TTC549 (cell line): ENCODE data around the gene VPS37B.

Experiments used
- FAIRE-seq: peaks from 2 replicates; lab custom pipeline; 2012; peaks lifted over from hg19 to GRCh38; lab: Jason Lieb, UNC

The VPS37B gene

DNA sequence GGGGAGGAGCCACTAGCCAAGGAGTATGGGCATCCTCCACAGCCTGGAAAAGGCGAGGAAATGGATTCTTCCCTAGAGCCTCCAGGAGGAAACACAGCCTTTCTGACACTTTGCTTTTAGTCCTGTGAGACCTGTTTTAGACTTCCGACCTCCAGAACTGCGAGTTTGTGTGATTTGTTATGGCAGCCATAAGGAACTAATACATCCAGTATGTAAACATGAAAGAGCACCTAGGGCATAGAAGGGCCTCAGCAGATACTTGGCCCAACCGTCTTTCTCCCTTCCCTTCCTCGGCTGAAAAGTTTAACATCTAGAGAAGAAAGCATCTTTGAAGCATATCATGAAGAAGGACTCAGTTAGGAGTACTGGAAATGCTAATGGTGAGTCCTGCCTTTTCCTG is 57.1 kb downstream of the VPS37B start:
- no peak for FAIRE-seq

DNA sequence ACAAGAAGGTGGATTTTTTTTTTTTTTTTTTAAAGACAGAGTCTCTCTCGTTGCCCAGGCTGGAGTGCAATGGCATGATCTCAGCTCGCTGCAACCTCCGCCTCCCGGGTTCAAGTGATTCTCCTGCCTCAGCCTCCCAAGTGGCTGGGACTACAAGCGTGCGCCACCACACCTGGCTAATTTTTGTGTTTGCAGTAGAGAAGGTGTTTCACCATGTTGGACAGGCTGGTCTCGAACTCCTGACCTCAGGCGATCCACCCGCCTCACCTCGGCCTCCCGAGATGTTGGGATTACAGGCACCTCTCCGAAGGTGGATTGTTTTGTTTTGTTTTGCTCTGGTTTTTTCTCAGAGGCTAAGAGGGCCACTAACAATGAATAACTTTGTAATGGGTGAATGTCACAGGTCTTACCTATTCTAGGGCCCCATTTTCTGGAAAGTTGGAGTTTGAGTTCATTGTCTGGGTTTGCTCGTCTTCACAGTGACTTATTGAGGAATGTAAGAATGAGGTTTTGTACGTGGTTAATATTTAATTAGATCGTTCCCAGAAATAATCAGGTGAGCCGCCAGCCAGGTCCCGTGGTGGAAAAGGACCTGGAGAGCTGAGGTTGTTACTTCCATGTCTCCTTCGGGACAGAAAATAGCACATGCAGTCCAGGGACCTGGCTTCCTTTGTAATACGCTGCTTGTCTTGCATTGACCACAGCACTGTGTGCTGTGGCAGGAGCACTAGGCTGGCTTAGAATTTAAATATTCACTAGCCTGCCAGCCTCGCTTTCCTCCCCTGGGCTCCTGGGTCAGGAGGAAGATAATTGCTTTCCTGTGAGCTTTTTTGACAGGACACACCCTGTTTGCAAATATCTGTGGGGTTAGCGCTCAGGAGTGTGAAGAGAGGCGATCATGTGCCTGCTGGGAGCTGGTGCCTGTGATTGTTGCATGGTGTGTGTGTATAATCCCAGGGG is 58.3 kb downstream of the VPS37B start:
- FAIRE-seq: no peak

DNA sequence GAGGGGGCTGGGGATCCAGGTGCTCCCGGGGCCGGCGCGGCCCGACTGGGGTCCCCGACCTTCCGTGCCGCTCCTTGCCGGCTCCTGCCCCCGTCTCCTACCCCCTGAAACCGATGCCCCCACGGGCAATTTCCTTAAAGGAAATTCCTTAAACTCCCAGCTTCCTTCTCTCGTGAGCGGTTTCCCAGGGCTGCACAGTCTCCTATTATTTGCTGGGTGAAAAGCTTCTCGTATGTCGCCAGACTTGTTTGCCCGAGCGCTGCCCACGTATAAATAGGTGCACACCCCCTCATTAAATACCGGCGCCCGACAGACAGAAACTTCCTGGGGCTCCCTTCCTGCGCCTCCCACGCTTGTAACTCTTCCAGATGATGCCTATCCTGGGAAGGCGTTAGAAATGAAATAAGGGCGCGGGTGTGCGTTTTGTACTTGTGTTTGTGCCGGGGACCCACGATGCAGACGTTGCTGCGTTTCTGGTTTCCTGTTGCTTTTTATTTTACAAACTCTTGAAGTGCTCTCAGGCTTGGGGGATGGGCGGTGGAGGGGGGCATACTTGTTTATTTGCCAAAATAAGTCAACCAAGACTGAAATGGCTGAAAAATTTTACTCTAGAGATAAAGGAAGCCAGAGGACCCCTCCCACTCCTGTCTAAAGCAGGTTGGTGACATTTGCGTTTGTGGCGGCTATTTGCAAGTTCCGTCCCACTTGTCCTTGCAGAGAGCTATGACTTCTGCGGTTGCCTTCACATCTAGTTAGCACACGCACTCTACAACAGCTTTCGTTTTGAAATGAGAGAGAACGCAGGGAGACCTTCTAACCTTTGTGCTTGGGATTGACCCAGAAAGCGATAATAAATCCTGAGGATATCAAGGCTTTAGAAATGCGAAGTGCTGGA is 59.6 kb downstream of the VPS37B start:
- FAIRE-seq: no peak

DNA sequence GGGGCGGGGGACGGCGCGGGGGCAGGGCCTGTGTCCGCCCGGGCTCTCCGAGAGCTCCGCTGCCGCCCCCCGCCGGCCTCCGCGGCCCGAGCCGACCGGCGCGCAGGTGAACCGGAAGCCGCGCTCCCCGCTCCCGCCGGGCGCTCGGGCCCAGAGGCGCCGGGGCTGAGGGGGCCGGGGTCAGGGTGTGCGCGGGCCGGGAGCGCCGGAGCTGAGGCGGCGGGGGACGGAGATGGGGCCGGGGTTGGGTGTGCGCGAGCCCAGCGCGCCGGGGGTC is 60.2 kb downstream of the VPS37B start:
- no peak for FAIRE-seq

DNA sequence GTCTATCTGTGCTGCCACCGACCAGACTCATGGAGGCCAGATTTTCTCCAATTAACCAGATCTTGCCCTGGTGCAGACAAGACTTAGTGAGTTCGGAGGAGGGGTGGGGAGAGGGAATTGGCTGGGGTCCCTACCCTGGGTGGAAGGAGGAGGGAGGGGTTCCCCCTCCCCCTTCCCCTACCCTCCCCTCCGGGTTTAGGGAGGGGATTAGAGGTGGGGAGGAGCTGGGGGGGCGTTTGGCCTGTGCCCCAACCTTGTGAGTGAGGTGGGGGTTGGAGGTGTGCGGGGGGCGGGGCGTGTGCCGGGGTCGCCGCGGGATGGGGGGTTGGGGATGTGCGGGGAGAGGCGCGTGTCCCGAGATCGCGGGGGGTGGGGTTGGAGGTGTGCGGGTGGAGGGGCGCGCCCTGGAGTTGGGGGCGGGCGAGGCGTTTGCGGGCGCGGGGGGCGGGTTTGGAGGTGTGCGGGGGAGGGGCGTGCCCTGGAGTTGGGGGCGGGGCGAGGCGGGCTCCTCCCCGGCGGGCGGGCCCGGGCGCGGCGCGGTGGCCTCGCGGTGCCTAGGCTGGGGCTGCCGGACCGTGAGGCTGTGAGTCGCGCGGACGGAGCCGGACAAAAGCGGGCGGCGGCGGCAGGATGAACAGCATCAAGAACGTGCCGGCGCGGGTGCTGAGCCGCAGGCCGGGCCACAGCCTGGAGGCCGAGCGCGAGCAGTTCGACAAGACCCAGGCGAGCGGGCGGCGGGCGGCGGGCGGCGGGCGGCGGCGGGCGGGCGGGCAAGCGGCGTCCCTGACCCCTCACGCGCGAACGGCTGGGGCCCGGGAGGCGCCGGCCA is 60.8 kb downstream of the VPS37B start, which contains the start of gene HIP1R:
Gene HIP1R, plus strand, starts transcription at position 537 of the 829 bp plus-strand sequence. Its CDS starts 94 bp downstream, at position 631.
- FAIRE-seq: no peak

DNA sequence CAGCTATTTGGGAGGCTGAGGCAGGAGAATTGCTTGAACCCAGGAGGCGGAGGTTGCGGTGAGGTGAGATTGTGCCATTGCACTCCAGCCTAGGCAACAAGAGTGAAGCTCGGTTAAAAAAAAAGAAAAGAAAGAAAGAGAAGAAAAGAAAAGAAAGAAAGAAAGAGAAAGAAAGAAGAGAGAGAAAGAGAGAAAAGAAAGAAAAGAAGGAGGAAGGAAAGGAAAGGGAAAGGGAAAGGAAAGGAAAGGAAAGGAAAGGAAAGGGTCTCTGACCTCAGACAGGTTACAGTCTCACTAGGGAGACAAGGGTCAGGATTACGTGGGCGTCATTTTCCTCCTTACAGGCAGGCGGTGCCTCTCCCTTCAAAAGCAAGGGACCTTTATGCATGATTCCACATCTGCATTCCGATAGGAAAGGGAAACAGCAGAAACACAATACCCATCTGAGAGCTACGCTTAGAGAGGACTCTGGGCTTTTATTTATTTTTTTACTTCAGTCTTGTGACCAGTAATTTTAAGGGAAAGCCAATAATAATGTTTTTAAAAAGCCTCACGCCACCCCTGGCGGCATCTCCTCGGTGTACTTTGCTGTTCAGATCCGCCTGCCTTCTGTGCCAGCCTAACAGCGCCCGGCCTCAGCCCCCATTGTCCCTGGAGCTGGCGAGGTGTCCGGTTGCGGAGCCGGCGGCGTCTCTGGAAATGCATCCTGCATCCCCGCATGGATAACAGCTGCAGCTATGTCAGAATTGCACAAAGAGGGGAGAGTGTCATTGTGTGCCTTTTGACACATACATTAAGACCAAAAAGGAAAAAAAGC is 61.6 kb downstream of the VPS37B start:
- FAIRE-seq: no peak

DNA sequence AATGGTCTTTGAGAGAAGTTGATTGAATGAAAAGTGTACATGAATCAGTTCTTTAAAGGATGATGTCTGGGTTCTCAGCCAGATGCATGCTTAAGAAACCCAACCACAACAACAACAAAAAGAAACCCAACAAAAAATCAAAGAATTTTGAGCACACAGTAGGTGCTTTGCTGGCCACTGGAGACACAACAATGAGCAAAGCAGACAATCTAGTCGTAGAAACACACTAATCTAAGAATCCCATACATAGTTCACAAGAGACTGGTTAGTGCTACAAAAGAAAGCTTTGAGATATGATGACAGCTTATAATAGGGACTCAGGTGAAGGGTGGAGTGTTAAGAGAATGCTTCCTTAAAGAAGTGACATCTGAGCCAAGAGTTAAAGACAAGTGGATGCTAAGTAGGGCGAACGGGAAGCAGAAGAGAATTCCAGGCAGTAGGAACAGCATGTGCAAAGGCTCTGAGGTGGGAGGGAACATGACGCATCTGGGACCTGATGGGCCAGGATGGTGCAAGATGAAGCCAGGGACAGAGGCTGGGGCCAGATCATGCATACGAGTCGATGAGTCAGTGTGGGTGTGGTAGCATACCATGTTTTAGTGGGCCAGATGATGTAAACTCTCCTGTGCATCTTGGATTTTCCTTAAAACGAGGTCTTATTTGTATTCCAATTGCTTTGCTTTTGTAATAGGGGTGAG is 65.3 kb downstream of the VPS37B start:
- FAIRE-seq: no peak

DNA sequence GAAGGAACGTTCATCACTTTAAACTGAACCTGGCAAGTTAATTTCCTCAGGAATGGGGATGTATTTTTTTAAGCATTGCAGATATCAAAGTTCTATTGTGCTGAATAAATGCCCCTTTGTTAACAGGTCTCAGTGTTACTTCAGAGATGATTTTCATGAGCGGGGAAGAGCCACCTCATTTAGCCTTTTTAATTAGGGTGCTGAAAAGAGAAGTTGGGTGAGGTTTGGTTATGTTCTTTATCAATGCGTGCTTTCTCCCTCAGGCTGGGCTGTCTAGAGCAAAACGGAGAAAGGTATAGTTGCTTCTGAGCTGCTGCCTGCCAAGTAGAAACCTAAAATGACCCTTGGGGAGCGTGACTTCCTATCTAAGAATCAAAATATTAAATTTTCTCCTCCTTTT is 68.7 kb downstream of the VPS37B start:
- no peak for FAIRE-seq

DNA sequence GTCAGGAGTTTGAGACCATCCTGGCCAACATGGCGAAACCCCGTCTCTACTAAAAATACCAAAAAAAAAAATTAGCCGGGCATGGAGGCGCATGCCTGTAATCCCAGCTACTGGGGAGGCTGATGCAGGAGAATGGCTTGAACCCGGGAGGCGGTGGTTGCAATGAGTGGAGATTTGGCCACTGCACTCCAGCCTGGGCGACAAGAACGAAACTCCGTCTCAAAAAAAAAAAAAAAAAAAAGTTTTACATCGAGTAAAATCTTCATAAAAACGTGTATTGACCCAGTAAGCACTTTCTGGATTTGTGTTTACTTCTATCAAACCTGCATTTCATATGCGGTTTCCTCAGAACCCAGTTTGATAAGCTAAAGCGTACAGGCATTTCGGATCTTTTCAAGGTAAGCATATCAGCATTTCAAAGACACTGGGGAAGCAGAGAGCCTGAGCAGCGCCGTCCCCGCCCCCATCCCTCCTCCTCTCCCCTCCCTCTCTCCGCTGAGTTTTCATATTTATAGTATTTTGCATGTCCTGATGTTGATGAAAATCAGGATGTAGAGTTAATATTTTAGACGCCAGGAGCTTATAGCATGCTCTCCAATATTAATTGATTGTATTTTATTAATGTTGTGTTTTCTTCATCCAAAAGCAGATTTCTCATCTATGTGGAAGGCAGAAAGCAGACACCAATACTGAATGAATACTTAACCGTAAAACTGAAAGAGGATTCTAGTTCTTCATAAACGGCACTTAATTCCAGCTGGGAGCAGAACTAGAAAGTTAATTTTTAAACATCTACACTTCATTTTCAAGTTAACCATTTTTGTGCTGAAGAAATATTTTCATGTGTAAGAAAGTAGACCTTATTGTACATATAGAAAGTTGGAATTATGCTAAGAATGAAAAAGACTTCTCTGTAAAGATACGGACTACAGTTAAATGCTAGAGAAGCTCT is 69.9 kb downstream of the VPS37B start:
- FAIRE-seq: no peak

DNA sequence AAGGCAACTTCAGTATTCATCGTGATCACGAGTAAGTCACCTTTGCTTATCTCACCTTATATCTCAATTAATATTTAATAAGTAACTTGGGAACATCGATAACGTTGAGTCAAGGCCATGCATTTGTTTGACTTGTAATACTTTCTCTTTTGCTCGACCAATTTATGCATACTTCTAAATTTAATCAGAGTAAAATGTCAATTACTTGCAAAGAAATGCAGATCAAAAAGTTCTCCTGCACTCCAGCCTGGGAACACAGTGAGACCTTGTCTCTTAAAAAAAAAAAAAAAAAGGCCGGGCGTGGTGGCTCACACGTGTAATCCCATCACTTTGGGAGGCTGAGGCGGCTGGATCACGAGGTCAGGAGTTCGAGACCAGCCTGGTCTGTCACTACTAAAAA is 72.5 kb downstream of the VPS37B start:
- FAIRE-seq: no peak

DNA sequence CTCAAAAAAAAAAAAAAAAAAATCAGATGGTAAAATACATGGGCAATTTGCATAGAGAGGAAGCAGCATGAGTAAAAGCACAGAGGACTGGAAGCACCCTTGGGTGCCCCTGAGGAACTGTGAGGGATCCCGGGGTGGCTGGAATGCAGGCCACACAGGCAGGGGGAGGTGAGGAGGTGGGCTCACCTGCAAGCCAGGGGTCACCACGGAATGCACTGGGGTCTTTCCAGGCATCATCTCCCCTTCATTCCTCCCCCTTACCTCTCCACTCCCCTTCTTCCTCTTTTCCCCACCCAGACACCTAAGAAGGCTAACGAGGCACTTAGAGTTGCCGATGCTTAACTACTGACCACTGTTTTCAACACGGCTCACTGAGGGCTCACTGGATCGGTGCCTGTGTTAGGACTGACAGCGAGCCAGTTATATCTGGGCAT is 75.1 kb downstream of the VPS37B start:
- no peak for FAIRE-seq

DNA sequence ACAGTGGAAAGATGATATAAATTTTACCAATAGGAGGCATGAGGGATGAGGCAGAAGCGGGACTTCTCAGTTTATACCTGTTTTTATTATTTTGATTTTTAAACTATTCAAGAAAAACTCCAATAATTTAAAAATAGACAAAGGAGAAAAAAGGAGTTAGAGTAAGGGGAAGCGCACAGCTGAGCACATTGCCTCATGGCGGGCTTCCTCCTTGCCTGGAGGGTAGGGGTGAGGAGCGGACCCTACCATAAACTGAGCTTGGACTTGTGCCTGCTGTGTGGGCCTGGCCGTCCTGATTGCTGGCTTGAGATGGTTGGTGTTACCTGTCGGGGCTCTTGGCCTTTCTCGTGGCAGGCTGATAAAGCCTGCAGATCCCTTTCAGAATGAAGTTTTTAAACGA is 75.8 kb downstream of the VPS37B start:
- no peak for FAIRE-seq

DNA sequence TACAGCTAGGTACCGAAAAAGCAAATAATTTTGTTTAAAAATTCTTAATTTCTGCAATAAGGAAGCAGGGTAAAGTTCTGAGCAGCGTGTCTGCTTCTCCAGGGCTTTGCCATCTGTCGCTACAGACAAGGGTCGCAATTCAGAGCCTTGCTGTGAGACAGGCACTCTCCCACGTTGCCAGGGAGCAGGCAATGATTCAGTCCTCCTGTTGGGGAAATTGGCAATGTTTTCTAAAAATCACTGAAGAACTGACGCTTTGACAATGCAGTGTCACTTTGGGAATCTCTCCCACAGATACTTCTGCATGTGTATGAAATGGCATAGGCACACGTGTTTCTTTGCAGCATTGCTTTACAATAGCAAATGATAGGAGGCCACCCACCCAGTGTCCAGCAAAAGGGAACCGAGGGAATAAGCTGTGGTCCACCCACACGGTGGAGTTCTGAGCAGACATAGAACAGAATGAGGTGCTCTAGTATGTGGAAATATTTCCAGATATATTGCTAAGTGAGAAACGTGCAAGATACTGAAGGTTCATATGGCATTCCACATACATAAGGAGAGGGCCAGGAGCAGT is 76.6 kb downstream of the VPS37B start:
- FAIRE-seq: no peak
